GM19239 (cell line): ENCODE results near the gene MTCH1.
A peak's percentile ranks its signal among the peaks of the same experiment; 100 is the strongest.

ENCODE experiments used
- DNase-seq: peaks from one replicate; pipeline ENCODE4 v3.0.0; 2011; ENCODE audit warnings: low spot score; ENCODE audit not compliant: insufficient read length
- FAIRE-seq: peaks from 2 replicates; lab custom pipeline; 2011; peaks lifted over from hg19 to GRCh38; lab: Jason Lieb, UNC

Gene MTCH1

DNA sequence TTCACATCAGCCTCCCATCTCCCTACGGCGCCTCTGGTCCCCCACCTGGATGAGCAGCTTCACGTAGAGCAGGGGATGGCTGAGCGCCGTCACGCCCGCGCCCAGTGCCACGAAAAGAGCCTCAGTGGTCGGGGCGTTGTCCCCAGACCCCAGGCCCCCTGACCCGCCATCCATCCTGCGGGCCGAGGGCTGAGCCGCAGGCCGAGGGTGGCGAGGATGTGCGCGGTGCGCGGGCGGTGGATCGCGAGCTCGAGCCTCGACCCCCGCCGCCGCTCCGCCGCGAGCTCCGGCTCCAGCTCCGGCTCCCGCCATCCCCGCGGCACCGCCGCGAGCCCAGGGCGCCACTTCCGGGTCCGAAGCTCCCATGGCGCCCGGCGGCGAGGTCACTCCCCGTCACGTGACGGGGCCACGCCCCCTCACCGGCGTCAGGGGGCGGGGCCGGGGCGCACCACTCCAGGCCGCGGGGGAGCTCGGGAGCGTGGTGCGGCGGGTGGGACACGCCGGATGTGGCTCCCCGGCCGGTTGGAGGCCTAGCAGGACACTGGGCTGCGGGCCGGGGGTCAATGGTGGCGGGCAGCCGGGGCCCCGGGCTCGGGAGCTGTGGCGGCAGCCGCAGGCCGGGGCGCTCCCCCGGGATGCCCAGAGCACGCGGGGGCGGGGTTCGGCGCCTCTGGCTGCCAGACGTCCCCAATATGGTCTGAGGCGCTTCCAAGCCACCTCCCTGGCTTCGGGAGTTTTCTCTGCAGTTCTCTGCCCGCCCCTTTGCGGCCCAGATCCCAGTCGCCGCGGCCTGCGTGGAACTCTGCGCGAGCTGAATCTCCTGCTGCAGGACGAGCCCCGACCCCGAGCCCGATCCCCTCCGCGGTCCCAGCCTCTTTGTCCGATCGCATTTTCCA is at the start of gene MTCH1:
TSS of gene MTCH1 (minus strand) at position 389 of the 896 bp plus-strand sequence. CDS start at position 366, 23 bp downstream.
- peak; percentile 57 for FAIRE-seq
- peak; percentile 94 for DNase-seq

DNA sequence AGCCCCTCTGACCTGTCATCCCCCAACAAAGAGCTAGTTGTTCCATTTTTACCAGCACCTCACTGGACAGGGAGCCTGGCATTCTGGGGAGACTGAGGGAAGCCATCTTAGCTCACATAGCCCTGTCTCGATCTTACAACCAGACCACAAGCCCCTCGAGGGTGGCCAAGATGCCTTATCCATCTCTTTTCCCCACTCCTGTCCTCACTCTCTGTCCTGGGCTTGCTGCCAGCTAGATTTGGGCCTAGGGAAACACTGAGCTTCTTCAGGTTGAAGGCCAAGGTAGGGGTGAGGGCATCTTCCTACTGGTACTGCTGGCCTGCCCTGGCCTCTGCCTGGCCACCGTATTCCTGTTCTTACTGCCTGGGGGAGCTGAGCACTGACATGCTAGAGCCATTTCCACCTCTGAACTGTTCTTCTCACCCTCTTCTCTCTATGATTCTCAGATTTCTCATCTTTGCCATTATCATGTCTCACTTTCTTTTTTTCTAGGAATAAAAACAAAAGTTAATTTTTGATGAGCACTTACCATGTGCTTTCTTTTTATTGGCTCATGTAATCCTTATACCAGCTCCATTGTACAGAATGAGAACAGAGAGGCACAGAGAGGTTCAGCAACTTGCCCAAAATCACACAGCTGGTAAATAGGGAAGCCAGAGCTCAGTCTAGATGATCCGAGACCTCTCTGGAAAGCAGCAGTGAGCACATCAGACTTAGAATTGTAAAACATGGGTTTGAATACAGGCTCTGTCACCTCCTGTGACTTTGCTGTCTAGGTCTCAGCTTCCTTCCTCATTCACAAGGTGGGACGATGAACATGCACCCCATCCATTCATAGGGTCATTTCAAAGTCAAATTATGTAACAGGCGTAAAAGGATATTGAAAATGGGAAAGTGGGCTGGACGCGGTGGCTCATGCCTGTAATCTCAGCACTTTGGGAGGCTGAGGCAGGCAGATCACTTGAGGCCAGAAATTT is 48.1 kb upstream of the MTCH1 start:
- no peak for FAIRE-seq

DNA sequence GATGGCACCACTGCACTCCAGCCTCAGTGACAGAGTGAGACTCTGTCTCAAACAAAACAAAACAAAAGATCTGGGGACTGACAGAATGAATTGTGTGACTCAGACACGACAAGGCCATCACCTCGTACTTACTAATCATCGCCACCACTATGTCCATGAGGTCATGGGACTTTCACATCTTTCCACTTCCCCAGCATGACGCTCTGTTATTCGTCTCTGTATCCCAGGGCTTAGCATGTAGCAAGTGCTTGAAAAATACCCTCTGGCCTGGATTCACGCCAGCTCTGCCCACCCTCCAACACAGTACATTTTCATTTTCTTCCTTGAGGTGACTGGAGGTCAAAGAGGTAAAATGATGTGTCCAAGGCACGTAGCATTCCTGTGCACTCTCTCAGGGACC is 47.3 kb upstream of the MTCH1 start:
- DNase-seq (no peak), FAIRE-seq (no peak)

More for the DNA sequence above, 48.1 kb upstream of the MTCH1 start:
- DNase-seq, result no peak

- FAIRE-seq (no peak), DNase-seq (no peak)
Measured at GRCh38 chr6:37032239-37032638, 46.2 kb upstream of the MTCH1 start.

- no peak for FAIRE-seq
- DNase-seq, result no peak
Measured at GRCh38 chr6:37030599-37030998, 44.6 kb upstream of the MTCH1 start.

DNA sequence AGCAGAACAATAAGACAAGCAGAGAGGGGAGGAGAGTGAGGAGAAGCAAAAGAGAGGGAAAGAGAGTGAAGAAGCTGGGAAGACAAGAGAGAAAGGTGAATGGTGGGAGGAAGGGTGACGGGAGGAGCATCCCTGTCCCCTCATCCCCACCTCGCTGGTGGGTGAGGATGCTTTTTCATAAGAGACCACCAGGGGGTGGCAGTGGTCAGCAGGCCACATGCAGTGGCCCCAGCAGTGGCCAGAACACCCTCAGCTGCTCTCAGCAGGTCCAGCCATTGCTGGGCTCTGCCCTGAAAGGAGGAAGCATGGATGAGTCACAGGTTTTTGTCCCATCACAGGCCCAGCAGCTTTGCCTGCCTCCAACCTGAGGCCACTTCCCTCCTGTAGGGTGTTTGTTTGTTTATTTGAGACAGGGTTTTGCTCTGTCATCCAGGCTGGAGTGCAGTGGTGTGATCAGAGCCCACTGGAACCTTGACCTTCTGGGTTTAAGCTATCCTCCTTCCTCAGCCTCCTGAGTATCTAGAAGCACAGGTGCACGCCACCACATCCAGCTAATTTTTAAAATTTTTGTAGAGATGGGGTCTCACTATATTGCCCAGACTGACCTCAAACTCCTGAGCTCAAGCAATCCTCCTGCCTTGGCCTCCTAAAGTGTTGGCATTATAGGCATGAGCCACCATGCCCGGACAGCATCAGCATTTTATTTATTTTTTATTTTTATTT is 43.4 kb upstream of the MTCH1 start:
- FAIRE-seq, result no peak
- DNase-seq, result no peak

GRCh38 chr6:37027811-37028469 is 41.9 kb upstream of the MTCH1 start:
- no peak for DNase-seq

GRCh38 chr6:37027036-37027720 is 41.2 kb upstream of the MTCH1 start:
- DNase-seq (no peak), FAIRE-seq (no peak)

More at GRCh38 chr6:37027811-37028469, 41.9 kb upstream of the MTCH1 start:
- FAIRE-seq, result no peak

DNA sequence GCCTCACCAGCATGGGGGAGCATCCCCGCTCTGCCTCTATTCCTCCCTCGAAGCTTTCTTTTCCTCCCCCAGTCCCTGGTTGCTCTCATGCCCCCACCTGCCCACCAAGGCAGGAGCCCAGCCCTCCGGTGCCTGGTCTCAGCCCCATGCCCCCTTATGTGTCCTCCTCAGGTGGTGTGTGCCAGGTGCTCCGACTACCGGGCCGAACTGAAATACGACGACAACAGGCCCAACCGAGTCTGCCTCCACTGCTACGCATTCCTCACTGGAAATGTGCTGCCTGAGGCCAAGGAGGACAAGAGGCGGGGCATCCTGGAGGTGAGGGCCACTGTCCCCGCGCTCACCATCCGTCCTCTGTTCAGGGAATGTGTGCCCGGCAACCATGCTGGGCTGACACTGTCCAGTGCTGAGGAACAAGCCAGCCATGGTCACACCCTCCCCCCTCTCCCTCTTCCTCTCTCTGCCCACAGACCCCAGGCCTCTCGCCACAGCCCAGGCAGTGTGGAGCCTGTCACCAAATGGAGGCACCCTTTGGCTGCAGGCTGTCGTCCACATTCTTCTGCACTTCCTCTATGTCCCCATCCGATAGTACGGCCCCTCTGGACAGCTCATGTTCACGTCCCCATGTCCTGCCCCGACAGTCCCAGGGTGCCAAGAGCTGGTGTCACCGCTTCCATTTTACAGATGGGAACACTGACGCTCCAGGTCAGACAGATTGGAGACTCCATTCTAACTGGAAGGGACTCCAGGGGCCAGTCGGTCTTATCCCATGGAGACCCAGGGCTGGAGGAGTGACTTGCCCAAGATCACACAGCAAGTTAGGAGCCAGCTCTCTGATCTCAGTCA is 39.8 kb upstream of the MTCH1 start:
- no peak for FAIRE-seq

GRCh38 chr6:37024656-37025337 is 38.8 kb upstream of the MTCH1 start:
- no peak for FAIRE-seq
- DNase-seq, result no peak

More for the DNA sequence above, 39.8 kb upstream of the MTCH1 start:
- no peak for DNase-seq

- DNase-seq (no peak), FAIRE-seq (no peak)
Measured at GRCh38 chr6:37022135-37022863, 36.3 kb upstream of the MTCH1 start.

DNA sequence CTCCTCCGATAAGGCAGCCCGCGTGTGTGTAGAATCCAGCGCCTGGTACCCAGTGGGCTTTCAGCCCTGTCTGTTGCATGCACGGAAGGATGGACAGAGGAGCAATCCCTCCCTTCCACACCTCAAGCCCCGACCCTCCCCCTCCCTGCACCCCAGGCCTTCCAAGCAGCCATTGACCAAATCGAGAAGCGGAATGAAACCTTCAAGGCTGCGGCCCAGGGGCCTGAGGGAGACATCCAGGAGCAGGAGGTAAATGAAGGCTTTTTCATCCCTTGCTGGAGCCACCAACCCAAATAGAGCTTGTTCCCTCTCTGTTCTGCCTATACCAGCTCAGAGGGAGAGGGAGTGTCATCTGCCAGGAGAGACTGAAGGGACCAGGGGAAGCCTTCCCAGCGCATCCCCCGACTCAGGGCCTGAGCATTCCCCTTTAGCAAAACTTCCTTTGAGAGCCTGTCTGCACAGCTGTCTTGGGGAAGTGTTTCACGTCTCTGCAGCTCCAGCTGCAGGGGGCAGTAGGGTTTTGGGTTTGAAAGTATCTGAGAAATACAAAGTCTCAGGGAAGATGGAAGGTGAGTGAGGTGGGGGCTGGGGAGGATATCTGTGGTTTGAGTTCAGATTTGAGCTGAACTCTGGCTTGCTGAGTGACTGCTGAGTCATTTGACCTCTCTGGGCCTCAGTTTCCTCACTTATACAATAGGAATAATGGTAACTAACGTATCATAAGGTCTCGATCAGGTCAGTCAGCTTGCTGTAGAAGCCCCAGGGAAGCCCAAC is 35.5 kb upstream of the MTCH1 start:
- FAIRE-seq (no peak), DNase-seq (no peak)

- FAIRE-seq (no peak), DNase-seq (no peak)
Measured at GRCh38 chr6:37020812-37021211, 34.8 kb upstream of the MTCH1 start.

DNA sequence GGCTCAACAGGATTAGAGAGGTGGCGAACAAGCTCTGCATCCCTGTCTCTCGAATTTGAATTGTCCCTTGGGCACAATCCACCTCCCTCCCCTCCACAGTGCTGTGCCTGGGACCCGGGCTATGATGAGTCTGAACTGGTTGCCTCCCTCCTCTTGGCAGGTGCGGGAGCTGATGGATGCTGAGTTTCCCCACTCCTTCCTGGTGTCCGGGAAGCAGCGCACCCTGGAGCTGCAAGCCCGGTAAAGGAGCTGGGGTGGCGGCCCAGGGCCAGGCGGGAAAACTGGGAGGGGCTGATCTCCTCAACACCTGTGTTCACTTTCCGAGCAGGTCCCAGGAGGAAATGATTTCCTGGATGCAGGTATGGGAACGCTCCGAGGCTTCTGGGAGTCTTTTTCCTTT is 34.4 kb upstream of the MTCH1 start:
- DNase-seq, result no peak
- no peak for FAIRE-seq

GRCh38 chr6:37019065-37019450 is 33.1 kb upstream of the MTCH1 start:
- DNase-seq, result no peak
- FAIRE-seq, result no peak
